Measurements from ENCODE around the gene ADAMTS1.

Gene ADAMTS1

GRCh38 chr21:26798856-26799751 lies 46.1 kb downstream of the ADAMTS1 start:
- Histone ChIP-seq H3K4me2 (ENCODE audit: low read depth, low read length, poor library complexity, severe bottlenecking) (no peak overlapping the region), H4K20me1 (ENCODE audit: low read depth, low read length) (no peaks in the 10 kb centered on the region), H3K79me2 (ENCODE audit: insufficient read depth, low read length) (no peaks in the 10 kb centered on the region), H3K9me3 (ENCODE audit: insufficient read depth, low read length) (no peaks in the 10 kb centered on the region), H3K9me2 (replicated peaks; ENCODE audit: insufficient read depth, low read length) (no peaks in the 10 kb centered on the region), H3K4me3 (ENCODE audit: insufficient read depth, low read length, poor library complexity, severe bottlenecking) (no peak overlapping the region), H3K36me3 (ENCODE audit: low read length) (no peaks in the 10 kb centered on the region), H3F3A (ENCODE audit: insufficient read depth) (no peaks in the 10 kb centered on the region), H3K27me3 (ENCODE audit: low read length) (no peaks in the 10 kb centered on the region), H3K9ac (ENCODE audit: low read length) (no peak overlapping the region), H2AFZ (ENCODE audit: low read depth, low read length, severe bottlenecking) (no peak overlapping the region), H3K27ac (ENCODE audit: low read depth, low read length) (no peak overlapping the region)
- TF ChIP-seq CTCF (IDR thresholded peaks at IDR 0.05; ENCODE audit: insufficient read depth, low read length, poor library complexity, severe bottlenecking) = no peak
- no peak for TF ChIP-seq EZH2phosphoT487 (conservative IDR thresholded peaks at IDR 0.05; ENCODE audit: low read length)

- no peak for TF ChIP-seq EZH2phosphoT487 (conservative IDR thresholded peaks at IDR 0.05; ENCODE audit: low read length)
- no peak for TF ChIP-seq CTCF (IDR thresholded peaks at IDR 0.05; ENCODE audit: insufficient read depth, low read length, poor library complexity, severe bottlenecking)
- Histone ChIP-seq H3K4me3 (ENCODE audit: insufficient read depth, low read length, poor library complexity, severe bottlenecking) (no peak overlapping the region), H3F3A (ENCODE audit: insufficient read depth) (no peaks in the 10 kb centered on the region), H3K4me2 (ENCODE audit: low read depth, low read length, poor library complexity, severe bottlenecking) (no peak overlapping the region), H4K20me1 (ENCODE audit: low read depth, low read length) (no peaks in the 10 kb centered on the region), H3K9me2 (replicated peaks; ENCODE audit: insufficient read depth, low read length) (no peaks in the 10 kb centered on the region), H3K27ac (ENCODE audit: low read depth, low read length) (no peak overlapping the region), H3K27me3 (ENCODE audit: low read length) (no peaks in the 10 kb centered on the region), H3K9ac (ENCODE audit: low read length) (no peak overlapping the region), H3K36me3 (ENCODE audit: low read length) (no peaks in the 10 kb centered on the region), H3K79me2 (ENCODE audit: insufficient read depth, low read length) (no peaks in the 10 kb centered on the region), H3K9me3 (ENCODE audit: insufficient read depth, low read length) (no peaks in the 10 kb centered on the region), H2AFZ (ENCODE audit: low read depth, low read length, severe bottlenecking) (no peak overlapping the region)
Measured at GRCh38 chr21:26797878-26798456, 47.2 kb downstream of the ADAMTS1 start.

GRCh38 chr21:26795866-26796329 lies 49.3 kb downstream of the ADAMTS1 start:
- Histone ChIP-seq H3K4me2 (ENCODE audit: low read depth, low read length, poor library complexity, severe bottlenecking) (no peak overlapping the region), H3K9me3 (ENCODE audit: insufficient read depth, low read length) (no peaks in the 10 kb centered on the region), H3K4me3 (ENCODE audit: insufficient read depth, low read length, poor library complexity, severe bottlenecking) (no peak overlapping the region), H3K27ac (ENCODE audit: low read depth, low read length) (no peak overlapping the region), H3K9ac (ENCODE audit: low read length) (no peak overlapping the region), H3F3A (ENCODE audit: insufficient read depth) (no peaks in the 10 kb centered on the region), H2AFZ (ENCODE audit: low read depth, low read length, severe bottlenecking) (no peak overlapping the region), H3K79me2 (ENCODE audit: insufficient read depth, low read length) (no peaks in the 10 kb centered on the region), H3K36me3 (ENCODE audit: low read length) (no peaks in the 10 kb centered on the region), H3K27me3 (ENCODE audit: low read length) (no peaks in the 10 kb centered on the region), H3K9me2 (replicated peaks; ENCODE audit: insufficient read depth, low read length) (no peaks in the 10 kb centered on the region), H4K20me1 (ENCODE audit: low read depth, low read length) (no peaks in the 10 kb centered on the region)
- TF ChIP-seq EZH2phosphoT487 (conservative IDR thresholded peaks at IDR 0.05; ENCODE audit: low read length) (no peak), CTCF (IDR thresholded peaks at IDR 0.05; ENCODE audit: insufficient read depth, low read length, poor library complexity, severe bottlenecking) (no peak)

Data from SU-DHL-6 (cell line).